ENCODE results near the gene PTTG2. TPM values are rescaled to one million over a fixed set of nuclear protein-coding genes. Genes with fewer than 3 reads are reported as not detected.
A peak's percentile ranks its signal among the peaks of the same experiment; 100 is the strongest.

PTTG2 gene
- total and polyA plus RNA-seq, 2 of the 4 experiments (the other 2 are of a cell fraction) = not detected

GRCh38 chr4:37981425-37981824 is 21.2 kb downstream of the PTTG2 start:
- H4K8ac ChIP-seq (ENCODE audit: low read depth in 2 of 2, low read length in 2 of 2) = 0 out of 4 replicates have a peak overlapping the region, but pooled peaks of 1 of the 2 experiments have one; percentile 35

More at GRCh38 chr4:37981425-37981824, 21.2 kb downstream of the PTTG2 start:
- Histone ChIP-seq H3K36me3 (ENCODE audit: control insufficient read depth, insufficient read depth, low read length) (no peaks in the 10 kb centered on the region), H2BK5ac (ENCODE audit: low read depth, low read length, poor library complexity, severe bottlenecking) (peak overlapping the region; percentile 5), H3K79me1 (ENCODE audit: low read depth in 1 of 2, low read length in 2 of 2) (peaks cover 21 to 47% of the 10 kb centered on the region in 2 experiments; a peak in 3 of 4 replicates), H3K4me1 (ENCODE audit: control insufficient read depth, insufficient read depth, low read length) (peaks cover 10% of the 10 kb centered on the region), H3K4me3 (ENCODE audit: insufficient read depth, low read depth, low read length) (no peak overlapping the region), H3K27me3 (ENCODE audit: control insufficient read depth, insufficient read depth, low read length) (no peaks in the 10 kb centered on the region), H4K91ac (ENCODE audit: insufficient read depth, low read depth, low read length) (no peak overlapping the region; the same call in 1 of the 2 replicates), H3K9me3 (ENCODE audit: control insufficient read depth, insufficient read depth, low read length) (no peaks in the 10 kb centered on the region), H3K23ac (ENCODE audit: low read depth, low read length) (peak overlapping the region; percentile 50; the same call in 1 of the 2 replicates), H3K27ac (ENCODE audit: insufficient read depth, low read length) (no peak overlapping the region), H2AK9ac (replicated peaks; ENCODE audit: low read depth, low read length, poor library complexity) (peak overlapping the region; percentile 38), H2BK20ac (ENCODE audit: low read depth, low read length) (no peak overlapping the region; the same call in 1 of the 2 replicates), H4K20me1 (ENCODE audit: insufficient read depth, low read length) (peaks cover 8% of the 10 kb centered on the region; the same call in 1 of the 2 replicates), H3K4ac (ENCODE audit: low read depth, low read length) (0 out of 2 replicates have a peak overlapping the region, but pooled peaks have one; percentile 9), H3K18ac (ENCODE audit: low read depth, low read length) (no peak overlapping the region), H3K14ac (replicated peaks; ENCODE audit: low read depth, low read length) (peak overlapping the region; percentile 9; the same call in 1 of the 2 replicates), H3K4me2 (ENCODE audit: low read depth, low read length) (no peak overlapping the region; the same call in 1 of the 2 replicates), H3K9ac (ENCODE audit: low read depth, low read length) (no peak overlapping the region), H3K9me1 (ENCODE audit: insufficient read depth, low read length) (peaks cover 15% of the 10 kb centered on the region), H2BK120ac (ENCODE audit: low read depth, low read length) (peak overlapping the region; percentile 19; the same call in 1 of the 2 replicates), H2AFZ (replicated peaks; ENCODE audit: low read length, poor library complexity) (no peak overlapping the region), H4K5ac (ENCODE audit: low read depth, low read length) (no peak overlapping the region), H2BK15ac (ENCODE audit: low read depth, low read length) (no peak overlapping the region), H2AK5ac (ENCODE audit: low read depth, low read length) (no peak overlapping the region), H3K56ac (ENCODE audit: extremely low read depth, insufficient read depth, low read length) (no peak overlapping the region)
- in situ Hi-C loops (cut with MboI; ENCODE audit: low sequenced_read_pairs) (no loop called here), dilution Hi-C loops (cut with HindIII; ENCODE audit: low sequenced_read_pairs, unreplicated experiment) (no loop called here), intact Hi-C loops (cut with micrococcal nuclease) (no loop called here)
- TF ChIP-seq RFX5 (IDR thresholded peaks at IDR 0.05; ENCODE audit: low read depth, low read length) (no peak), CTCF (conservative IDR thresholded peaks at IDR 0.05; ENCODE audit: low read depth, low read length) (no peak), NFE2L2 (IDR thresholded peaks at IDR 0.05; ENCODE audit: low read depth, low read length) (no peak), MXI1 (IDR thresholded peaks at IDR 0.05; ENCODE audit: borderline replicate concordance, low read depth, low read length) (no peak), RCOR1 (IDR thresholded peaks at IDR 0.05; ENCODE audit: insufficient replicate concordance, low read length) (no peak), FOS (IDR thresholded peaks at IDR 0.05; ENCODE audit: low read depth, low read length) (no peak), POLR2A (IDR thresholded peaks at IDR 0.05; ENCODE audit: low read depth, low read length) (no peak), USF2 (IDR thresholded peaks at IDR 0.05; ENCODE audit: low read depth, low read length) (no peak), MAZ (IDR thresholded peaks at IDR 0.05; ENCODE audit: borderline replicate concordance, low read depth, low read length) (no peak), ELK1 (IDR thresholded peaks at IDR 0.05; ENCODE audit: borderline replicate concordance, low read depth, low read length) (no peak), CHD1 (IDR thresholded peaks at IDR 0.05; ENCODE audit: low read depth, low read length) (no peak), RAD21 (IDR thresholded peaks at IDR 0.05; ENCODE audit: low read length) (no peak), BHLHE40 (IDR thresholded peaks at IDR 0.05; ENCODE audit: low read depth, low read length) (no peak), CEBPB (IDR thresholded peaks at IDR 0.05; ENCODE audit: low read depth, low read length) (no peak), SMC3 (IDR thresholded peaks at IDR 0.05; ENCODE audit: low read depth, low read length) (no peak), MAFK (IDR thresholded peaks at IDR 0.05; ENCODE audit: low read depth, low read length) (no peak)
- ChIA-PET POLR2A (ENCODE audit: unreplicated experiment) (no interaction called here), CTCF (no interaction called here)
- no TSS peak for BruUV-seq (replicated peaks)
- 64% methylated on average over 3 of the region's 4 CpGs; no CpG with 5 or more reads in 1 of the 2 experiments for WGBS, 2 experiments (ENCODE audit: extremely low coverage in 2 of 2, insufficient read length in 1 of 2)
- DNase-seq (no peak), ATAC-seq (ENCODE audit: low read depth) (no peak)
